ENCODE measurements around the gene CRYGB.

The CRYGB gene

GRCh38 chr2:208146006-208146405, at the start of gene CRYGB:
Gene CRYGB (minus strand): TSS chr2:208146158. CDS start chr2:208146120, 38 bp downstream.
- DNase-seq (ENCODE audit: low read depth in 2 of 2), result no peak

- DNase-seq (ENCODE audit: low read depth in 2 of 2), result no peak
Observed at GRCh38 chr2:208195531-208195930, 49.6 kb upstream of the CRYGB start.

GRCh38 chr2:208192611-208193236, 46.8 kb upstream of the CRYGB start:
- no peak for DNase-seq (ENCODE audit: low read depth in 2 of 2)

GRCh38 chr2:208189810-208190503, 44.0 kb upstream of the CRYGB start, which contains the start of gene C2orf80:
Gene C2orf80 (minus strand): TSS chr2:208190030. CDS start chr2:208186986, 3,044 bp downstream.
- DNase-seq (ENCODE audit: low read depth in 2 of 2), result no peak

- DNase-seq (ENCODE audit: low read depth in 2 of 2), result no peak
Observed at GRCh38 chr2:208189069-208189809, 43.3 kb upstream of the CRYGB start.

- DNase-seq (ENCODE audit: low read depth in 2 of 2), result no peak
Observed at GRCh38 chr2:208186893-208187292, 40.9 kb upstream of the CRYGB start.

- no peak for DNase-seq (ENCODE audit: low read depth in 2 of 2)
Observed at GRCh38 chr2:208186465-208186864, 40.5 kb upstream of the CRYGB start.

GRCh38 chr2:208183972-208184705, 38.2 kb upstream of the CRYGB start:
- DNase-seq (ENCODE audit: low read depth in 2 of 2), result no peak

- DNase-seq (ENCODE audit: low read depth in 2 of 2), result no peak
Observed at GRCh38 chr2:208183526-208183925, 37.6 kb upstream of the CRYGB start.

- no peak for DNase-seq (ENCODE audit: low read depth in 2 of 2)
Observed at GRCh38 chr2:208182835-208183234, 36.9 kb upstream of the CRYGB start.

- no peak for DNase-seq (ENCODE audit: low read depth in 2 of 2)
Observed at GRCh38 chr2:208179028-208179609, 33.2 kb upstream of the CRYGB start.

GRCh38 chr2:208175840-208176153, 29.8 kb upstream of the CRYGB start:
- no peak for DNase-seq (ENCODE audit: low read depth in 2 of 2)

GRCh38 chr2:208175069-208175839, 29.3 kb upstream of the CRYGB start:
- DNase-seq (ENCODE audit: low read depth in 2 of 2), result peak; percentile 30 to 53

- DNase-seq (ENCODE audit: low read depth in 2 of 2), result no peak
Observed at GRCh38 chr2:208174144-208174543, 28.2 kb upstream of the CRYGB start.

GRCh38 chr2:208172125-208172524, 26.2 kb upstream of the CRYGB start:
- DNase-seq (ENCODE audit: low read depth in 2 of 2), result no peak

- DNase-seq (ENCODE audit: low read depth in 2 of 2), result no peak
Observed at GRCh38 chr2:208164951-208165755, 19.2 kb upstream of the CRYGB start.

- no peak for DNase-seq (ENCODE audit: low read depth in 2 of 2)
Observed at GRCh38 chr2:208163489-208163888, 17.5 kb upstream of the CRYGB start, which contains the start of gene CRYGA. Gene CRYGA (minus strand): TSS chr2:208163589. CDS start chr2:208163556, 33 bp downstream.

GRCh38 chr2:208156439-208156838, 10.5 kb upstream of the CRYGB start:
- no peak for DNase-seq (ENCODE audit: low read depth in 2 of 2)

GRCh38 chr2:208153156-208153555, 7.2 kb upstream of the CRYGB start:
- no peak for DNase-seq (ENCODE audit: low read depth in 2 of 2)

- DNase-seq (ENCODE audit: low read depth in 2 of 2), result no peak
Observed at GRCh38 chr2:208150956-208151355, 5.0 kb upstream of the CRYGB start.
